ENCODE results near the gene FAM25A.
"Not testable (repeated sequence)": the region's sequence is repeated elsewhere in the genome, so short reads cannot be mapped to it uniquely, and the experiment has no call there.

The FAM25A gene

GRCh38 chr10:86981716-86982115 lies 38.4 kb upstream of the FAM25A start:
- Histone ChIP-seq H3K4me3 (ENCODE audit: insufficient read depth, low read depth, low read length) (no peak overlapping the region), H3K9me3 (ENCODE audit: control insufficient read depth, low read length) (no peaks in the 10 kb centered on the region), H3K4me1 (ENCODE audit: control insufficient read depth, insufficient read depth, low read length) (no peaks in the 10 kb centered on the region), H3K27me3 (ENCODE audit: control insufficient read depth, insufficient read depth, low read length, poor library complexity, severe bottlenecking) (no peaks in the 10 kb centered on the region), H3K27ac (ENCODE audit: insufficient read depth, low read depth, low read length, poor library complexity, severe bottlenecking) (no peak overlapping the region), H3K36me3 (ENCODE audit: control insufficient read depth, insufficient read depth, low read length) (no peaks in the 10 kb centered on the region)
- 90 to 93% methylated on average over 4 of the region's 5 CpGs for WGBS, 2 experiments

GRCh38 chr10:86984498-86984897 lies 35.6 kb upstream of the FAM25A start:
- H3K9me3 ChIP-seq (ENCODE audit: control insufficient read depth, low read length); H3K4me1 ChIP-seq (ENCODE audit: control insufficient read depth, insufficient read depth, low read length); H3K27me3 ChIP-seq (ENCODE audit: control insufficient read depth, insufficient read depth, low read length, poor library complexity, severe bottlenecking); H3K36me3 ChIP-seq (ENCODE audit: control insufficient read depth, insufficient read depth, low read length); H3K4me3 ChIP-seq (ENCODE audit: insufficient read depth, low read depth, low read length); H3K27ac ChIP-seq (ENCODE audit: insufficient read depth, low read depth, low read length, poor library complexity, severe bottlenecking): not testable (repeated sequence)
- 79 to 100% methylated on average over 2 to 3 of the region's 4 CpGs for WGBS, 2 experiments

GRCh38 chr10:86988520-86988919 lies 31.6 kb upstream of the FAM25A start:
- 79% methylated on average over 1 of the region's 1 CpG for WGBS, 2 experiments
- H3K9me3 ChIP-seq (ENCODE audit: control insufficient read depth, low read length), result no peaks in the 10 kb centered on the region

GRCh38 chr10:86991362-86991761 lies 28.7 kb upstream of the FAM25A start:
- H3K4me1 ChIP-seq (ENCODE audit: control insufficient read depth, insufficient read depth, low read length); H3K36me3 ChIP-seq (ENCODE audit: control insufficient read depth, insufficient read depth, low read length); H3K27me3 ChIP-seq (ENCODE audit: control insufficient read depth, insufficient read depth, low read length, poor library complexity, severe bottlenecking); H3K9me3 ChIP-seq (ENCODE audit: control insufficient read depth, low read length); H3K4me3 ChIP-seq (ENCODE audit: insufficient read depth, low read depth, low read length); H3K27ac ChIP-seq (ENCODE audit: insufficient read depth, low read depth, low read length, poor library complexity, severe bottlenecking): not testable (repeated sequence)
- no CpG with 5 or more reads among the region's 12 CpGs for WGBS, 2 experiments

More at GRCh38 chr10:86988520-86988919, 31.6 kb upstream of the FAM25A start:
- no peak overlapping the region for H3K4me3 ChIP-seq (ENCODE audit: insufficient read depth, low read depth, low read length)
- no peaks in the 10 kb centered on the region for H3K27me3 ChIP-seq (ENCODE audit: control insufficient read depth, insufficient read depth, low read length, poor library complexity, severe bottlenecking)
- H3K27ac ChIP-seq (ENCODE audit: insufficient read depth, low read depth, low read length, poor library complexity, severe bottlenecking), result no peak overlapping the region
- no peaks in the 10 kb centered on the region for H3K4me1 ChIP-seq (ENCODE audit: control insufficient read depth, insufficient read depth, low read length)
- no peaks in the 10 kb centered on the region for H3K36me3 ChIP-seq (ENCODE audit: control insufficient read depth, insufficient read depth, low read length)

GRCh38 chr10:86992456-86992855 lies 27.6 kb upstream of the FAM25A start:
- no peaks in the 10 kb centered on the region for H3K27me3 ChIP-seq (ENCODE audit: control insufficient read depth, insufficient read depth, low read length, poor library complexity, severe bottlenecking)
- H3K4me1 ChIP-seq (ENCODE audit: control insufficient read depth, insufficient read depth, low read length), result no peaks in the 10 kb centered on the region
- no peaks in the 10 kb centered on the region for H3K36me3 ChIP-seq (ENCODE audit: control insufficient read depth, insufficient read depth, low read length)
- no peak overlapping the region for H3K4me3 ChIP-seq (ENCODE audit: insufficient read depth, low read depth, low read length)
- no peaks in the 10 kb centered on the region for H3K9me3 ChIP-seq (ENCODE audit: control insufficient read depth, low read length)
- no peak overlapping the region for H3K27ac ChIP-seq (ENCODE audit: insufficient read depth, low read depth, low read length, poor library complexity, severe bottlenecking)

- no peaks in the 10 kb centered on the region for H3K27me3 ChIP-seq (ENCODE audit: control insufficient read depth, insufficient read depth, low read length, poor library complexity, severe bottlenecking)
- no peaks in the 10 kb centered on the region for H3K36me3 ChIP-seq (ENCODE audit: control insufficient read depth, insufficient read depth, low read length)
- H3K4me1 ChIP-seq (ENCODE audit: control insufficient read depth, insufficient read depth, low read length), result no peaks in the 10 kb centered on the region
- H3K9me3 ChIP-seq (ENCODE audit: control insufficient read depth, low read length), result no peaks in the 10 kb centered on the region
- 89% methylated on average over 2 of the region's 2 CpGs; no CpG with 5 or more reads in 1 of the 2 experiments for WGBS, 2 experiments
- H3K27ac ChIP-seq (ENCODE audit: insufficient read depth, low read depth, low read length, poor library complexity, severe bottlenecking), result no peak overlapping the region
- H3K4me3 ChIP-seq (ENCODE audit: insufficient read depth, low read depth, low read length), result no peak overlapping the region
These were observed 27.2 kb upstream of the FAM25A start for GRCh38 chr10:86992929-86993328.

GRCh38 chr10:86999802-87000403 lies 20.2 kb upstream of the FAM25A start:
- H3K9me3 ChIP-seq (ENCODE audit: control insufficient read depth, low read length); H3K27ac ChIP-seq (ENCODE audit: insufficient read depth, low read depth, low read length, poor library complexity, severe bottlenecking); H3K4me1 ChIP-seq (ENCODE audit: control insufficient read depth, insufficient read depth, low read length); H3K36me3 ChIP-seq (ENCODE audit: control insufficient read depth, insufficient read depth, low read length); H3K27me3 ChIP-seq (ENCODE audit: control insufficient read depth, insufficient read depth, low read length, poor library complexity, severe bottlenecking); H3K4me3 ChIP-seq (ENCODE audit: insufficient read depth, low read depth, low read length): not testable (repeated sequence)
- WGBS, 2 experiments, result 91 to 92% methylated on average over 6 of the region's 6 CpGs

- no peaks in the 10 kb centered on the region for H3K27me3 ChIP-seq (ENCODE audit: control insufficient read depth, insufficient read depth, low read length, poor library complexity, severe bottlenecking)
- 88 to 100% methylated on average over 1 to 3 of the region's 3 CpGs for WGBS, 2 experiments
These were observed 19.6 kb upstream of the FAM25A start for GRCh38 chr10:87000491-87000890.

GRCh38 chr10:87007124-87007523 lies 13.0 kb upstream of the FAM25A start:
- no CpG with 5 or more reads among the region's 1 CpG for WGBS, 2 experiments
- H3K4me1 ChIP-seq (ENCODE audit: control insufficient read depth, insufficient read depth, low read length); H3K27me3 ChIP-seq (ENCODE audit: control insufficient read depth, insufficient read depth, low read length, poor library complexity, severe bottlenecking); H3K4me3 ChIP-seq (ENCODE audit: insufficient read depth, low read depth, low read length); H3K36me3 ChIP-seq (ENCODE audit: control insufficient read depth, insufficient read depth, low read length); H3K27ac ChIP-seq (ENCODE audit: insufficient read depth, low read depth, low read length, poor library complexity, severe bottlenecking); H3K9me3 ChIP-seq (ENCODE audit: control insufficient read depth, low read length): not testable (repeated sequence)

More at GRCh38 chr10:87000491-87000890, 19.6 kb upstream of the FAM25A start:
- Histone ChIP-seq H3K4me3 (ENCODE audit: insufficient read depth, low read depth, low read length) (no peak overlapping the region), H3K9me3 (ENCODE audit: control insufficient read depth, low read length) (no peaks in the 10 kb centered on the region), H3K36me3 (ENCODE audit: control insufficient read depth, insufficient read depth, low read length) (no peaks in the 10 kb centered on the region), H3K27ac (ENCODE audit: insufficient read depth, low read depth, low read length, poor library complexity, severe bottlenecking) (no peak overlapping the region), H3K4me1 (ENCODE audit: control insufficient read depth, insufficient read depth, low read length) (no peaks in the 10 kb centered on the region)

- not testable (repeated sequence) for H3K27ac ChIP-seq (ENCODE audit: insufficient read depth, low read depth, low read length, poor library complexity, severe bottlenecking); H3K9me3 ChIP-seq (ENCODE audit: control insufficient read depth, low read length); H3K4me1 ChIP-seq (ENCODE audit: control insufficient read depth, insufficient read depth, low read length); H3K4me3 ChIP-seq (ENCODE audit: insufficient read depth, low read depth, low read length); H3K27me3 ChIP-seq (ENCODE audit: control insufficient read depth, insufficient read depth, low read length, poor library complexity, severe bottlenecking); H3K36me3 ChIP-seq (ENCODE audit: control insufficient read depth, insufficient read depth, low read length)
- WGBS, 2 experiments, result 83 to 95% methylated on average over 2 to 4 of the region's 6 CpGs
These were observed 12.4 kb upstream of the FAM25A start for GRCh38 chr10:87007674-87008073.

- H3K4me1 ChIP-seq (ENCODE audit: control insufficient read depth, insufficient read depth, low read length); H3K27me3 ChIP-seq (ENCODE audit: control insufficient read depth, insufficient read depth, low read length, poor library complexity, severe bottlenecking); H3K9me3 ChIP-seq (ENCODE audit: control insufficient read depth, low read length); H3K27ac ChIP-seq (ENCODE audit: insufficient read depth, low read depth, low read length, poor library complexity, severe bottlenecking); H3K36me3 ChIP-seq (ENCODE audit: control insufficient read depth, insufficient read depth, low read length); H3K4me3 ChIP-seq (ENCODE audit: insufficient read depth, low read depth, low read length): not testable (repeated sequence)
- WGBS, 2 experiments, result 93 to 94% methylated on average over 4 to 7 of the region's 7 CpGs
These were observed 11.8 kb upstream of the FAM25A start for GRCh38 chr10:87008303-87008702.
